Adrenal gland (tissue), 5 donors: ENCODE measurements around the gene RAD51B.

Experiments used
- CTCF ChIP-seq, 6 experiments: fragments of 450-650 bp in 4 of 6; fragments of 200-600 bp in 2 of 6; sonication (generic) in 1 of 6; IDR thresholded peaks; 1 replicate in 5 of 6; 2 replicates in 1 of 6; pipeline versions ENCODE4 v1.5.1 to v1.8.0; 2016 to 2021; ENCODE audit warnings: antibody characterized with exemption in 6 of 6, mild to moderate bottlenecking in 2 of 6, moderate library complexity in 1 of 6
- POLR2A ChIP-seq, 2 donors: fragments of 450-650 bp; IDR thresholded peaks; one replicate each; pipeline ENCODE4 v1.6.1; 2017; ENCODE audit warnings: antibody characterized with exemption in 2 of 2, mild to moderate bottlenecking in 2 of 2, moderate library complexity in 1 of 2
- donor health status: DM: no; HTN: no; CAD: no.

DNA sequence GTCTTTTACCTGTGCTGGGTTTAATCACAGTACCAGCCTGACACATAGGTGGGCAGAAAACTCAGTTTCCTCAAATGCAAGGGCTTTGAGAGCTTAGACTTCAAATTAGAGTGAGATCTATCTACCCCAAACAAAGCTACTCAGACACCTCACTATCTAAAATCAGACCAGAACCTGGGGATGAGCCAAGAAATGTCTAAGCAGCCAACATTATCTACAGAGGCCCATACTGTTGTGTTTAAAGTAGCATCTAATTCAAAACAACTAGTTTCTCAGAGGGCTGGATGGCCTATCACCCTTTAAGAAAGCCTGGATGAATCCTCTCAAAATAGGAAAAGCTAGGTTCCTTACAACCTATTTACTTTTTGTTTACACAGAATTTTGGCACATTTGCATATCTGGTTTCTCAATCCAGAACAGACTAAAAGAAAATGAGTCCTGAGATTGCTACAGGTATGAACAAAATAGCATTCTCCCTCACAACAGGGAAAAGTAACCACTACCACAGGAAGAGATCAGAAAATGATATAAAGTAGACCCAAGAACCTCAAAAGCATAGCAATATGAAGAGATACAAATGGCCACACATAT lies 830.9 kb downstream of the RAD51B start:
- TF ChIP-seq CTCF (IDR thresholded peaks at IDR 0.05) (no peak), POLR2A (IDR thresholded peaks at IDR 0.05) (no peak)
